ENCODE results near the gene SUPT4H1.

GRCh38 chr17:58358408-58359172 is 6.6 kb upstream of the SUPT4H1 start:
- TF ChIP-seq, protein P1, sequence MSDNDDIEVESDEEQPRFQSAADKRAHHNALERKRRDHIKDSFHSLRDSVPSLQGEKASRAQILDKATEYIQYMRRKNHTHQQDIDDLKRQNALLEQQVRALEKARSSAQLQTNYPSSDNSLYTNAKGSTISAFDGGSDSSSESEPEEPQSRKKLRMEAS (IDR thresholded peaks at IDR 0.05): no peak
- TF ChIP-seq EP300 (IDR thresholded peaks at IDR 0.05; ENCODE audit: borderline replicate concordance): no peak
- no peak for TF ChIP-seq USF1 (IDR thresholded peaks at IDR 0.05)
- no peak for TF ChIP-seq TCF12 (IDR thresholded peaks at IDR 0.05; ENCODE audit: low read depth)
- no peak for TF ChIP-seq RAD21 (IDR thresholded peaks at IDR 0.05; ENCODE audit: low read depth)

Data from Ishikawa (cell line).